T-cell (primary cell): ENCODE data around the gene UPP2. TPM values are rescaled to one million over a fixed set of nuclear protein-coding genes. Genes with fewer than 3 reads are reported as not detected.

Source experiments
- ATAC-seq, 4 experiments: fragments of 200-7000 bp in 3 of 4; fragments of 150-1000 bp in 1 of 4; cut with Tn5 transposase; replicated peaks in 1 of 4; 1 replicate in 3 of 4; 2 replicates in 1 of 4; pipeline ENCODE4 v1.10.0; 2021; ENCODE audit warnings: moderate library complexity in 3 of 4, mild to moderate bottlenecking in 2 of 4, moderate number of reproducible peaks in 1 of 4
- CTCF ChIA-PET, 2 donors: fragments of 300-600 bp; sonication (Branson Sonifier 250); formaldehyde crosslinking; loops; one replicate each; lab custom pipeline; 2022; ENCODE audit warnings: antibody characterized with exemption in 2 of 2; lab: Charles Lee
- POLR2A ChIA-PET, 2 donors: fragments of 300-600 bp; sonication (Branson Sonifier 250); formaldehyde crosslinking; loops; one replicate each; lab custom pipeline; 2022; ENCODE audit warnings: antibody characterized with exemption in 2 of 2; lab: Charles Lee
- DNase-seq, 35 experiments: peaks; one replicate each; pipeline versions ENCODE4 v3.0.0 to v3.0.0-alpha.2; 2013 to 2023
- H3K27ac ChIP-seq: one replicate; pipeline ENCODE4 v1.5.1; 2013; ENCODE audit warnings: low read length
- H3K27me3 ChIP-seq, 2 experiments: replicated peaks in 1 of 2; 1 replicate in 1 of 2; 2 replicates in 1 of 2; pipeline versions ENCODE4 v1.6.1 to v1.7.0; 2013; ENCODE audit warnings: low read length in 1 of 2, mixed read lengths in 1 of 2; ENCODE audit not compliant: control insufficient read depth in 2 of 2, insufficient read depth in 2 of 2; ENCODE audit errors: extremely low read depth in 1 of 2
- H3K36me3 ChIP-seq, 2 donors: 1 replicate in 1 of 2; 2 replicates in 1 of 2; pipeline versions ENCODE4 v1.6.1 to v1.7.0; 2013; ENCODE audit warnings: low read length in 1 of 2; ENCODE audit not compliant: control insufficient read depth in 2 of 2, insufficient read depth in 1 of 2; ENCODE audit errors: extremely low read depth in 1 of 2
- H3K4me1 ChIP-seq, 2 experiments: 1 replicate in 1 of 2; 2 replicates in 1 of 2; pipeline versions ENCODE4 v1.6.1 to v1.7.0; 2013; ENCODE audit warnings: low read length in 2 of 2, mixed read lengths in 1 of 2; ENCODE audit not compliant: insufficient read depth in 2 of 2, control insufficient read depth in 1 of 2; ENCODE audit errors: extremely low read depth in 1 of 2
- H3K4me3 ChIP-seq, 2 donors: 1 replicate in 1 of 2; 2 replicates in 1 of 2; pipeline versions ENCODE4 v1.5.1 to v1.7.0; 2013; ENCODE audit warnings: mild to moderate bottlenecking in 2 of 2, low read length in 1 of 2, moderate library complexity in 1 of 2; ENCODE audit not compliant: control insufficient read depth in 1 of 2; ENCODE audit errors: extremely low read depth in 1 of 2
- H3K9me3 ChIP-seq: 2 replicates; pipeline ENCODE4 v1.7.0; 2013
- H3K27ac Mint-ChIP-seq, 2 donors: one replicate each; pipeline ENCODE4 v1.8.0; 2020 to 2021; ENCODE audit warnings: mild to moderate bottlenecking in 2 of 2, mixed read lengths in 2 of 2
- H3K27me3 Mint-ChIP-seq, 2 donors: one replicate each; pipeline ENCODE4 v1.8.0; 2021 to 2022; ENCODE audit warnings: mixed read lengths in 2 of 2
- H3K36me3 Mint-ChIP-seq: one replicate; pipeline ENCODE4 v1.8.0; 2021; ENCODE audit warnings: mixed read lengths
- H3K4me1 Mint-ChIP-seq, 3 donors: one replicate each; pipeline ENCODE4 v1.8.0; 2020 to 2022; ENCODE audit warnings: mixed read lengths in 3 of 3, mild to moderate bottlenecking in 1 of 3
- H3K4me3 Mint-ChIP-seq, 3 donors: one replicate each; pipeline ENCODE4 v1.8.0; 2020 to 2022; ENCODE audit warnings: mild to moderate bottlenecking in 3 of 3, mixed read lengths in 3 of 3, moderate library complexity in 3 of 3
- H3K9me3 Mint-ChIP-seq, 3 donors: one replicate each; pipeline ENCODE4 v1.8.0; 2020 to 2022; ENCODE audit warnings: mixed read lengths in 3 of 3
- WGBS: methylation state at CpG from one replicate; pipeline ENCODE4 v1.1.5; 2013; ENCODE audit warnings: missing lambda C conversion rate; ENCODE audit not compliant: insufficient coverage; 5-methylcytosine and 5-hydroxymethylcytosine counted together
- total RNA-seq, 35 experiments: library from RNA in 6 of 35; stranded (reverse) in 6 of 35; fragments of 120-200 nt in 1 of 35; gene quantifications; one replicate each; pipeline versions ENCODE4 v1.2.1 to v1.2.4 and lab custom pipeline; 2013 to 2026

Gene UPP2
- total RNA-seq, 5 donors from 2014 or later (not counting 1 experiment from before 2014, with no cell fraction given), result not detected

DNA sequence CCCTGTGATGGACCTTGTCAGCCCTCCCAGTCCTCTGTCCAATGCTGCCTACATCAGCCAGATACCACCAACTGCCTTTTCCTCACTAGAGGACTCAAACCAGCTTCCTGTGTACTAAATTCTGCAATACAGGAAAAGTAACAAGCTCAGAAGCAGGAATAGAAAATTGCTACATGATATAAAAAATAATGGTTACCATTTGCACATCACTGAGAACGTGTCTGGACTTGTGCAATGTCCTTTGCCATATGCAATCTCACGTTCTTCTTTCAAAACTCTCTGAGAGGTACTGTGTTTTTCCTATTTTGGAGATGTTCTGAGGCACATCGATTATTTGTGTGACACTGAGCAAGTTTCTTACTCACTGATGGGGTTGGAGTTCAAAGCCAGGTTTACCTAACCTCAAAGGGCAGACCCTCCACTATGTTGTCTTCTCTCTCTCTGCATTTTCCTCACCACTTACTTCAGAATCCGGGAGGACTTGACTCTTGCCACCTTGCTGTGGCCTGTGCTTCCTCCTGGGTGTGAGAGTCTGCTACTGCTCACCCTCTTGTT lies 12.1 kb downstream of the UPP2 start:
- no peaks in the 10 kb centered on the region for H3K4me1 ChIP-seq
- no peak overlapping the region for H3K4me3 ChIP-seq
- Mint-ChIP-seq H3K27ac (no peak overlapping the region), H3K36me3 (no peaks in the 10 kb centered on the region), H3K4me3 (no peak overlapping the region), H3K4me1 (no peaks in the 10 kb centered on the region), H3K27me3 (peaks cover 7 to 15% of the 10 kb centered on the region in 2 donors), H3K9me3 (peaks cover 0 to 2% (median 0%) of the 10 kb centered on the region in 3 donors)
- ATAC-seq (no peak), DNase-seq (no peak)
- no CpG with 5 or more reads among the region's 4 CpGs for WGBS
- H3K9me3 ChIP-seq, result no peaks in the 10 kb centered on the region
- H3K27me3 ChIP-seq, result peaks cover 0 to 5% of the 10 kb centered on the region in 2 experiments
- no peak overlapping the region for H3K27ac ChIP-seq
- POLR2A ChIA-PET, result no interaction called here
- CTCF ChIA-PET, result no interaction called here
- no peaks in the 10 kb centered on the region for H3K36me3 ChIP-seq

DNA sequence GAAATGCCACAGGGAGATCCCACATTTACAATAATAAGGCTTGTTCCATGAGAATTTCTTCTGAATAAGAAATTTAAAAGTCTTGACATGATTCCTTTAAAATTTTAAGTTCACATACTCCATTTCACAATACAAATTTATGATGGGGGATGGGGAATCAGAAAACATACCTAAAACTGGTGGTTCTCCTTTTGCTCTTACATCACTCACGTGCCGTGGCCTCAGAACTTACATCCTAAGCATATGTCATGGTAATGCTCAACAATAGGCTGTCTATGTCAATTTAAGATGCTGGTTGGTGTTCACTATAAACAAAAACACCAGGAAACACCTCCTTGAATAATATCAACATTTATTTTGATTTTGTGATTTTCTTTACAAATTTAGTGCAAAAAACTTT lies 12.8 kb downstream of the UPP2 start:
- H3K27me3 Mint-ChIP-seq, result peaks cover 7 to 15% of the 10 kb centered on the region in 2 donors
- no peaks in the 10 kb centered on the region for H3K4me1 Mint-ChIP-seq
- peaks cover 0 to 2% (median 0%) of the 10 kb centered on the region in 3 donors for H3K9me3 Mint-ChIP-seq
- Histone ChIP-seq H3K27ac (no peak overlapping the region), H3K27me3 (peaks cover 0 to 5% of the 10 kb centered on the region in 2 experiments), H3K9me3 (no peaks in the 10 kb centered on the region), H3K4me3 (no peak overlapping the region), H3K4me1 (no peaks in the 10 kb centered on the region), H3K36me3 (no peaks in the 10 kb centered on the region)
- no peak overlapping the region for H3K4me3 Mint-ChIP-seq
- no peak overlapping the region for H3K27ac Mint-ChIP-seq
- DNase-seq (no peak), ATAC-seq (no peak)
- ChIA-PET POLR2A (no interaction called here), CTCF (no interaction called here)
- no peaks in the 10 kb centered on the region for H3K36me3 Mint-ChIP-seq
- no CpG with 5 or more reads among the region's 2 CpGs for WGBS

DNA sequence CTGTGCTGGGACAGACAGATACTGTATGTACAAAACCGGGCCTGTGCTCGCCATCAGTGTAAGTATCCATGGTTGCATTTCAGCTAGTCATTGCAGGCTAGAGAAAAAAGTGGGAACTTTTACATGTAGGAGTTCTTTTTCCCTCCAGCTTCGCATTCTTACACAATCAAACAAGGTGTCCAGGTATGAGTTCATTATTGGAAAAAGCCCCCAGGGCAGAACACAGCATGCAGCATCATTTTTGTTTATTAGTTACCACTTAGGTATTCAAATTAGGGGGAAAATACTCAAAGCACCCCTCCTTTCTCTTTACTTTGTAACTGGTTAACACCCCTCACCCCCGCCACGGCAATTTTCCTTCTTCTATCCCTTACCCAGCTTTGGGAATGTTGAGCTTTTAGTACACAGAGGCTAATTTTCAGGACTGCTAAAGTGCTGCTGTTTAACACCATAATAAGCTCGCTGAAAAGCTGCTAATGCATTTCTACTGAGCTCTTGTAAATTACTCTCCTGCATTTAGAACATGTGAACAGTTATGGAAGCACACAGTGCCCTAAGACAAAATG lies 13.6 kb downstream of the UPP2 start:
- POLR2A ChIA-PET, result no interaction called here

GRCh38 chr2:158116936-158117335 lies 15.3 kb downstream of the UPP2 start:
- ATAC-seq (no peak), DNase-seq (no peak)
- POLR2A ChIA-PET, result no interaction called here
- Mint-ChIP-seq H3K36me3 (no peaks in the 10 kb centered on the region), H3K9me3 (no peaks in the 10 kb centered on the region), H3K4me1 (no peaks in the 10 kb centered on the region), H3K27ac (no peak overlapping the region), H3K4me3 (no peak overlapping the region), H3K27me3 (peaks cover 7 to 11% of the 10 kb centered on the region in 2 donors)
- H3K27me3 ChIP-seq, result peaks cover 0 to 5% of the 10 kb centered on the region in 2 experiments
- no peak overlapping the region for H3K4me3 ChIP-seq
- no peak overlapping the region for H3K27ac ChIP-seq
- H3K9me3 ChIP-seq, result no peaks in the 10 kb centered on the region
- no peaks in the 10 kb centered on the region for H3K4me1 ChIP-seq
- CTCF ChIA-PET, result no interaction called here
- WGBS, result 97% methylated on average over 2 of the region's 3 CpGs
- no peaks in the 10 kb centered on the region for H3K36me3 ChIP-seq

More for the DNA sequence above, 13.6 kb downstream of the UPP2 start:
- Histone ChIP-seq H3K9me3 (no peaks in the 10 kb centered on the region), H3K27me3 (peaks cover 0 to 5% of the 10 kb centered on the region in 2 experiments), H3K36me3 (no peaks in the 10 kb centered on the region), H3K4me1 (no peaks in the 10 kb centered on the region), H3K27ac (no peak overlapping the region), H3K4me3 (no peak overlapping the region)
- H3K27me3 Mint-ChIP-seq, result peaks cover 7 to 12% of the 10 kb centered on the region in 2 donors
- no peak overlapping the region for H3K27ac Mint-ChIP-seq
- no peak for DNase-seq
- H3K36me3 Mint-ChIP-seq, result no peaks in the 10 kb centered on the region
- WGBS, result 80% methylated on average over 3 of the region's 6 CpGs
- CTCF ChIA-PET, result interaction anchor here (0.5 to 0.7 kb wide), 3 partner anchors 69 to 1134 kb away, joined by 3 read pairs; no protein-coding TSS in a partner anchor
- H3K4me3 Mint-ChIP-seq, result no peak overlapping the region
- H3K9me3 Mint-ChIP-seq, result no peaks in the 10 kb centered on the region
- no peak for ATAC-seq
- no peaks in the 10 kb centered on the region for H3K4me1 Mint-ChIP-seq

- no peaks in the 10 kb centered on the region for H3K4me1 Mint-ChIP-seq
- H3K27me3 Mint-ChIP-seq, result peaks cover 0 to 3% of the 10 kb centered on the region in 2 donors
- ATAC-seq, result no peak
- no peak overlapping the region for H3K4me3 ChIP-seq
- peaks cover 0 to 8% of the 10 kb centered on the region in 2 experiments for H3K27me3 ChIP-seq
- H3K4me3 Mint-ChIP-seq, result no peak overlapping the region
- H3K36me3 ChIP-seq, result no peaks in the 10 kb centered on the region
- H3K27ac Mint-ChIP-seq, result no peak overlapping the region
- no peaks in the 10 kb centered on the region for H3K9me3 ChIP-seq
- no peaks in the 10 kb centered on the region for H3K36me3 Mint-ChIP-seq
- ChIA-PET CTCF (no interaction called here), POLR2A (no interaction called here)
- H3K4me1 ChIP-seq, result no peaks in the 10 kb centered on the region
- H3K9me3 Mint-ChIP-seq, result no peaks in the 10 kb centered on the region
- DNase-seq, result no peak
- H3K27ac ChIP-seq, result no peak overlapping the region
- no CpG with 5 or more reads among the region's 1 CpG for WGBS
Measured at GRCh38 chr2:158120102-158120501, 18.4 kb downstream of the UPP2 start.

GRCh38 chr2:158120664-158121641 lies 19.3 kb downstream of the UPP2 start:
- no peak for ATAC-seq
- H3K9me3 ChIP-seq, result no peaks in the 10 kb centered on the region
- CTCF ChIA-PET, result no interaction called here
- H3K27ac Mint-ChIP-seq, result no peak overlapping the region
- H3K36me3 Mint-ChIP-seq, result no peaks in the 10 kb centered on the region
- H3K27me3 Mint-ChIP-seq, result no peaks in the 10 kb centered on the region
- no peaks in the 10 kb centered on the region for H3K4me1 Mint-ChIP-seq
- H3K27me3 ChIP-seq, result peaks cover 0 to 6% of the 10 kb centered on the region in 2 experiments
- H3K4me1 ChIP-seq, result no peaks in the 10 kb centered on the region
- H3K27ac ChIP-seq, result no peak overlapping the region
- H3K9me3 Mint-ChIP-seq, result no peaks in the 10 kb centered on the region
- H3K4me3 Mint-ChIP-seq, result no peak overlapping the region
- no peak overlapping the region for H3K4me3 ChIP-seq
- POLR2A ChIA-PET, result no interaction called here
- H3K36me3 ChIP-seq, result no peaks in the 10 kb centered on the region
- DNase-seq, result no peak
- 80% methylated on average over 3 of the region's 8 CpGs for WGBS
